Retina (tissue), 1 donor: ENCODE results near the gene SLC25A44.

ENCODE experiments used
- DNase-seq: peaks from one replicate; pipeline ENCODE4 v3.0.0-alpha.2; 2016

The SLC25A44 gene

GRCh38 chr1:156193488-156194299 lies at the start of gene SLC25A44:
TSS of gene SLC25A44 (plus strand) at chr1:156194104. CDS start at chr1:156199848, 5,744 bp downstream.
- DNase-seq = peak; percentile 99

- no peak for DNase-seq
Measured at GRCh38 chr1:156144742-156145141, 49.2 kb upstream of the SLC25A44 start.

- no peak for DNase-seq
Measured at GRCh38 chr1:156145650-156146019, 48.3 kb upstream of the SLC25A44 start.

- peak; percentile 70 for DNase-seq
Measured at GRCh38 chr1:156146020-156146768, 47.7 kb upstream of the SLC25A44 start.

GRCh38 chr1:156146769-156147405 lies 47.0 kb upstream of the SLC25A44 start:
- DNase-seq = peak; percentile 47

- DNase-seq = no peak
Measured at GRCh38 chr1:156148216-156148615, 45.7 kb upstream of the SLC25A44 start.

- DNase-seq = peak; percentile 56
Measured at GRCh38 chr1:156149374-156150332, 44.3 kb upstream of the SLC25A44 start.

- no peak for DNase-seq
Measured at GRCh38 chr1:156150333-156151011, 43.4 kb upstream of the SLC25A44 start.

- no peak for DNase-seq
Measured at GRCh38 chr1:156151093-156151688, 42.7 kb upstream of the SLC25A44 start.

- DNase-seq = no peak
Measured at GRCh38 chr1:156152628-156153027, 41.3 kb upstream of the SLC25A44 start.

GRCh38 chr1:156153362-156153761 lies 40.5 kb upstream of the SLC25A44 start, which contains the start of gene SEMA4A:
TSS of gene SEMA4A (plus strand) at chr1:156153585. CDS start at chr1:156154579, 994 bp downstream.
- no peak for DNase-seq

GRCh38 chr1:156154317-156154749 lies 39.6 kb upstream of the SLC25A44 start:
- no peak for DNase-seq

- DNase-seq = no peak
Measured at GRCh38 chr1:156155756-156156510, 38.0 kb upstream of the SLC25A44 start.

- no peak for DNase-seq
Measured at GRCh38 chr1:156157506-156157905, 36.4 kb upstream of the SLC25A44 start.

- DNase-seq = no peak
Measured at GRCh38 chr1:156157966-156158365, 35.9 kb upstream of the SLC25A44 start.

- no peak for DNase-seq
Measured at GRCh38 chr1:156160000-156160742, 33.7 kb upstream of the SLC25A44 start.

- DNase-seq = peak; percentile 85
Measured at GRCh38 chr1:156160743-156161171, 33.1 kb upstream of the SLC25A44 start.

- DNase-seq = no peak
Measured at GRCh38 chr1:156162430-156163037, 31.4 kb upstream of the SLC25A44 start.

- no peak for DNase-seq
Measured at GRCh38 chr1:156163712-156164111, 30.2 kb upstream of the SLC25A44 start.
